Liver (tissue), 9 donors: ENCODE measurements around the gene RUBCN. TPM values are rescaled to one million over a fixed set of nuclear protein-coding genes. Genes with fewer than 3 reads are reported as not detected.

ENCODE experiments used
- DNase-seq: peaks from one replicate; pipeline ENCODE4 v3.0.0-alpha.2; 2017; ENCODE audit warnings: low spot score
- H3K27ac ChIP-seq, 2 donors: one replicate each; pipeline ENCODE4 v1.7.0; 2013; ENCODE audit warnings: inconsistent platforms in 2 of 2, low read length in 2 of 2, control low read depth in 1 of 2, low read depth in 1 of 2, mild to moderate bottlenecking in 1 of 2
- H3K27me3 ChIP-seq, 4 donors: one replicate each; pipeline versions ENCODE4 v1.6.1 to v1.7.0; 2013; ENCODE audit warnings: low read length in 3 of 4, inconsistent platforms in 1 of 4, mild to moderate bottlenecking in 1 of 4, moderate library complexity in 1 of 4; ENCODE audit not compliant: control insufficient read depth in 4 of 4, insufficient read depth in 4 of 4
- H3K36me3 ChIP-seq, 4 donors: one replicate each; pipeline versions ENCODE4 v1.6.1 to v1.7.0; 2013; ENCODE audit warnings: low read length in 3 of 4, mild to moderate bottlenecking in 3 of 4, low read depth in 1 of 4, moderate library complexity in 1 of 4; ENCODE audit not compliant: control insufficient read depth in 4 of 4, insufficient read depth in 3 of 4
- H3K4me1 ChIP-seq, 4 donors: one replicate each; pipeline versions ENCODE4 v1.6.1 to v1.7.0; 2013; ENCODE audit warnings: low read length in 3 of 4, mild to moderate bottlenecking in 3 of 4, moderate library complexity in 1 of 4; ENCODE audit not compliant: control insufficient read depth in 4 of 4, insufficient read depth in 4 of 4
- H3K4me3 ChIP-seq, 3 donors: one replicate each; pipeline versions ENCODE4 v1.6.1 to v1.7.0; 2013; ENCODE audit warnings: low read length in 3 of 3, control low read depth in 1 of 3, low read depth in 1 of 3, mild to moderate bottlenecking in 1 of 3
- H3K9ac ChIP-seq, 2 donors: one replicate each; pipeline ENCODE4 v1.7.0; 2013; ENCODE audit warnings: low read length in 2 of 2, mild to moderate bottlenecking in 2 of 2, moderate library complexity in 2 of 2, control low read depth in 1 of 2, low read depth in 1 of 2
- H3K9me3 ChIP-seq, 4 donors: one replicate each; pipeline versions ENCODE4 v1.6.1 to v1.7.0; 2013; ENCODE audit warnings: low read length in 3 of 4; ENCODE audit not compliant: control insufficient read depth in 4 of 4
- ATF3 ChIP-seq: IDR thresholded peaks from 2 replicates; pipeline ENCODE4 v1.6.1; 2016; ENCODE audit warnings: antibody characterized with exemption
- CTCF ChIP-seq: fragments of 150-350 bp; IDR thresholded peaks from 2 replicates; pipeline ENCODE4 v1.5.1; 2017; ENCODE audit warnings: improper control_type of control experiment, low read depth, low read length; ENCODE audit not compliant: missing input control
- EGR1 ChIP-seq, 2 donors: IDR thresholded peaks; 2 replicates each; pipeline ENCODE4 v1.6.1; 2016 to 2018; ENCODE audit warnings: antibody characterized with exemption in 2 of 2, low read depth in 2 of 2
- FOXA1 ChIP-seq: IDR thresholded peaks from 2 replicates; pipeline ENCODE4 v1.6.1; 2016; ENCODE audit warnings: antibody characterized with exemption
- FOXA2 ChIP-seq: IDR thresholded peaks from 2 replicates; pipeline ENCODE4 v1.6.1; 2016; ENCODE audit warnings: antibody characterized with exemption
- GABPA ChIP-seq, 2 donors: IDR thresholded peaks in 1 of 2; conservative IDR thresholded peaks in 1 of 2; 2 replicates each; pipeline ENCODE4 v1.6.1; 2016; ENCODE audit warnings: antibody characterized with exemption in 2 of 2, mild to moderate bottlenecking in 1 of 2, moderate library complexity in 1 of 2
- HNF4G ChIP-seq: IDR thresholded peaks from 2 replicates; pipeline ENCODE4 v1.6.1; 2016; ENCODE audit warnings: antibody characterized with exemption
- JUND ChIP-seq, 2 donors: IDR thresholded peaks; 2 replicates each; pipeline ENCODE4 v1.6.1; 2016; ENCODE audit warnings: antibody characterized with exemption in 2 of 2
- MAX ChIP-seq: IDR thresholded peaks from 2 replicates; pipeline ENCODE4 v1.6.1; 2016; ENCODE audit warnings: antibody characterized with exemption
- NR2F2 ChIP-seq: IDR thresholded peaks from 2 replicates; pipeline ENCODE4 v1.6.1; 2016; ENCODE audit warnings: antibody characterized with exemption
- RAD21 ChIP-seq, 2 donors: IDR thresholded peaks; 2 replicates each; pipeline ENCODE4 v1.6.1; 2016; ENCODE audit warnings: antibody characterized with exemption in 2 of 2, mild to moderate bottlenecking in 2 of 2
- RXRA ChIP-seq, 2 donors: IDR thresholded peaks; 2 replicates each; pipeline ENCODE4 v1.6.1; 2017 to 2018; ENCODE audit warnings: antibody characterized with exemption in 2 of 2, mild to moderate bottlenecking in 1 of 2
- SP1 ChIP-seq: IDR thresholded peaks from 2 replicates; pipeline ENCODE4 v1.6.1; 2018; ENCODE audit warnings: antibody characterized with exemption, mild to moderate bottlenecking
- TAF1 ChIP-seq: conservative IDR thresholded peaks from 2 replicates; pipeline ENCODE4 v1.6.1; 2016; ENCODE audit warnings: antibody characterized with exemption, mild to moderate bottlenecking
- YY1 ChIP-seq: IDR thresholded peaks from 2 replicates; pipeline ENCODE4 v1.6.1; 2016; ENCODE audit warnings: antibody characterized with exemption, mild to moderate bottlenecking
- WGBS: extraction: QIAGEN DNeasy Blood & Tissue Kit; methylation state at CpG from one replicate; pipeline ENCODE4 v1.1.7; 2013; 5-methylcytosine and 5-hydroxymethylcytosine counted together
- polyA plus RNA-seq, 2 donors: library from polyadenylated mRNA; stranded (reverse) in 1 of 2; unstranded in 1 of 2; fragments of 200-250 nt in 1 of 2; fragments of >200 nt in 1 of 2; fragmentation: Nextera tagmentation in 1 of 2; extraction: Ambion mirVana in 1 of 2; gene quantifications; one replicate each; pipeline versions ENCODE4 v1.2.1 to v1.2.3, GENCODE V29; 2013 to 2015
- total RNA-seq, 2 donors: library from RNA; depleted of rRNA; stranded (reverse); fragments of >200 nt; gene quantifications; one replicate each; pipeline ENCODE4 v1.2.3, GENCODE V29; 2014
- TF ChIP-seq, protein P1 (sequence below): IDR thresholded peaks from 2 replicates; pipeline ENCODE4 v1.6.1; 2016; ENCODE audit warnings: antibody characterized with exemption
- TF ChIP-seq, protein P2 (sequence below): IDR thresholded peaks from 2 replicates; pipeline ENCODE4 v1.6.1; 2016; ENCODE audit warnings: antibody characterized with exemption, mild to moderate bottlenecking
- donor health status: healthy.
- donor health status: healthy.
- donor health status: healthy.
- donor health status: healthy.
- donor health status: healthy.

RUBCN gene
- total and polyA plus RNA-seq, 4 donors, result 4.1 to 7.0 (median 4.7) TPM

- no peaks in the 10 kb centered on the region for H3K27me3 ChIP-seq
- H3K4me3 ChIP-seq, result no peak overlapping the region
- H3K4me1 ChIP-seq, result peaks cover 1 to 16% (median 7%) of the 10 kb centered on the region in 4 donors
- no peak overlapping the region for H3K27ac ChIP-seq
- H3K9me3 ChIP-seq, result no peaks in the 10 kb centered on the region
- no peak overlapping the region for H3K9ac ChIP-seq
- 90% methylated on average over 3 of the region's 3 CpGs for WGBS
- H3K36me3 ChIP-seq, result no peaks in the 10 kb centered on the region
- no peak for TF ChIP-seq TAF1
- no peak for TF ChIP-seq MAX
- no peak for TF ChIP-seq HNF4G
- no peak for TF ChIP-seq ATF3
- no peak for TF ChIP-seq CTCF
- TF ChIP-seq SP1, result no peak
- TF ChIP-seq FOXA1, result no peak
- no peak for TF ChIP-seq NR2F2
- TF ChIP-seq GABPA (IDR thresholded peaks at IDR 0.05 in 1 of 2, conservative IDR thresholded peaks at IDR 0.05 in 1 of 2), result no peak
- no peak for TF ChIP-seq RAD21 (IDR thresholded peaks at IDR 0.05)
- no peak for TF ChIP-seq FOXA2
- TF ChIP-seq, protein P1, sequence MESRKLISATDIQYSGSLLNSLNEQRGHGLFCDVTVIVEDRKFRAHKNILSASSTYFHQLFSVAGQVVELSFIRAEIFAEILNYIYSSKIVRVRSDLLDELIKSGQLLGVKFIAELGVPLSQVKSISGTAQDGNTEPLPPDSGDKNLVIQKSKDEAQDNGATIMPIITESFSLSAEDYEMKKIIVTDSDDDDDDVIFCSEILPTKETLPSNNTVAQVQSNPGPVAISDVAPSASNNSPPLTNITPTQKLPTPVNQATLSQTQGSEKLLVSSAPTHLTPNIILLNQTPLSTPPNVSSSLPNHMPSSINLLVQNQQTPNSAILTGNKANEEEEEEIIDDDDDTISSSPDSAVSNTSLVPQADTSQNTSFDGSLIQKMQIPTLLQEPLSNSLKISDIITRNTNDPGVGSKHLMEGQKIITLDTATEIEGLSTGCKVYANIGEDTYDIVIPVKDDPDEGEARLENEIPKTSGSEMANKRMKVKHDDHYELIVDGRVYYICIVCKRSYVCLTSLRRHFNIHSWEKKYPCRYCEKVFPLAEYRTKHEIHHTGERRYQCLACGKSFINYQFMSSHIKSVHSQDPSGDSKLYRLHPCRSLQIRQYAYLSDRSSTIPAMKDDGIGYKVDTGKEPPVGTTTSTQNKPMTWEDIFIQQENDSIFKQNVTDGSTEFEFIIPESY, result no peak
- TF ChIP-seq EGR1 (IDR thresholded peaks at IDR 0.05; ENCODE audit: low read depth in 2 of 2), result no peak
- TF ChIP-seq, protein P2, sequence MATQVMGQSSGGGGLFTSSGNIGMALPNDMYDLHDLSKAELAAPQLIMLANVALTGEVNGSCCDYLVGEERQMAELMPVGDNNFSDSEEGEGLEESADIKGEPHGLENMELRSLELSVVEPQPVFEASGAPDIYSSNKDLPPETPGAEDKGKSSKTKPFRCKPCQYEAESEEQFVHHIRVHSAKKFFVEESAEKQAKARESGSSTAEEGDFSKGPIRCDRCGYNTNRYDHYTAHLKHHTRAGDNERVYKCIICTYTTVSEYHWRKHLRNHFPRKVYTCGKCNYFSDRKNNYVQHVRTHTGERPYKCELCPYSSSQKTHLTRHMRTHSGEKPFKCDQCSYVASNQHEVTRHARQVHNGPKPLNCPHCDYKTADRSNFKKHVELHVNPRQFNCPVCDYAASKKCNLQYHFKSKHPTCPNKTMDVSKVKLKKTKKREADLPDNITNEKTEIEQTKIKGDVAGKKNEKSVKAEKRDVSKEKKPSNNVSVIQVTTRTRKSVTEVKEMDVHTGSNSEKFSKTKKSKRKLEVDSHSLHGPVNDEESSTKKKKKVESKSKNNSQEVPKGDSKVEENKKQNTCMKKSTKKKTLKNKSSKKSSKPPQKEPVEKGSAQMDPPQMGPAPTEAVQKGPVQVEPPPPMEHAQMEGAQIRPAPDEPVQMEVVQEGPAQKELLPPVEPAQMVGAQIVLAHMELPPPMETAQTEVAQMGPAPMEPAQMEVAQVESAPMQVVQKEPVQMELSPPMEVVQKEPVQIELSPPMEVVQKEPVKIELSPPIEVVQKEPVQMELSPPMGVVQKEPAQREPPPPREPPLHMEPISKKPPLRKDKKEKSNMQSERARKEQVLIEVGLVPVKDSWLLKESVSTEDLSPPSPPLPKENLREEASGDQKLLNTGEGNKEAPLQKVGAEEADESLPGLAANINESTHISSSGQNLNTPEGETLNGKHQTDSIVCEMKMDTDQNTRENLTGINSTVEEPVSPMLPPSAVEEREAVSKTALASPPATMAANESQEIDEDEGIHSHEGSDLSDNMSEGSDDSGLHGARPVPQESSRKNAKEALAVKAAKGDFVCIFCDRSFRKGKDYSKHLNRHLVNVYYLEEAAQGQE, result no peak
- no peak for TF ChIP-seq RXRA (IDR thresholded peaks at IDR 0.05)
- no peak for TF ChIP-seq YY1
- DNase-seq, result no peak
These were observed 9.5 kb upstream of the RUBCN start for GRCh38 chr3:197746209-197746608.

DNA sequence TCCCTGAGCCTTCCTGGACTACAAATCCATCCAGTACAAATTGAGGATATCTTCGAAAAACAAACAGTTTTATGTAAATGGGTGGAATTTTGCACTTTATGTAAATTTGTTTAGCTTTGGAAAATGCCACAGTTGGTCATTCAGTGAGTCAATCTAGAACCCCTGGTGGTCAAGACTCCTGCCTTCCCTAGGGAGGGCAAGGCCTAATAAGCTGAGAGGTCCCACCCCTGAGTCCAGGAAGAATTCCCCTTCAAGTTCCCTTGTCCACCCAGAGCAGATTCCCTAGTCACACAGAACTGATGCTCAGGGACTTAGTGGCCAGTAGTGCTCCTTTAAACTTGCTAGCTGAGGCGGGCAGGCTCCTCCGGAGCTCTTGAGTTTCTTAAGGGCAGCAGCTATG is 6.1 kb upstream of the RUBCN start:
- no peak overlapping the region for H3K4me3 ChIP-seq
- 91% methylated on average over 3 of the region's 3 CpGs for WGBS
- TF ChIP-seq JUND (IDR thresholded peaks at IDR 0.05) (no peak), ATF3 (no peak), EGR1 (IDR thresholded peaks at IDR 0.05; ENCODE audit: low read depth in 2 of 2) (no peak), FOXA2 (no peak), FOXA1 (no peak)
- TF ChIP-seq, protein P2, result no peak
- H3K27ac ChIP-seq, result no peak overlapping the region
- H3K36me3 ChIP-seq, result no peaks in the 10 kb centered on the region
- no peak overlapping the region for H3K9ac ChIP-seq
- no peak for DNase-seq
- H3K4me1 ChIP-seq, result peaks cover 0 to 1% (median under 1%) of the 10 kb centered on the region in 4 donors
- no peaks in the 10 kb centered on the region for H3K27me3 ChIP-seq
- no peaks in the 10 kb centered on the region for H3K9me3 ChIP-seq
